NCI-H2081 (cell line): Measurements from ENCODE around the gene GJA3.
"Not testable (repeated sequence)": the region's sequence is repeated elsewhere in the genome, so short reads cannot be mapped to it uniquely, and the experiment has no call there.

Experiments used
- DNase-seq, 2 experiments: peaks; one replicate each; lab custom pipeline; 2025; lab: John Stamatoyannopoulos, UW

GJA3 gene

GRCh38 chr13:20182231-20182846, 21.5 kb upstream of the GJA3 start:
- DNase-seq: peak; percentile 50 to 61

- DNase-seq: peak in 1 of 2 experiments; percentile 67
These were observed 20.3 kb upstream of the GJA3 start for GRCh38 chr13:20181188-20181587.

- no peak for DNase-seq
These were observed 17.3 kb upstream of the GJA3 start for GRCh38 chr13:20178156-20178555.

GRCh38 chr13:20177049-20177831, 16.4 kb upstream of the GJA3 start:
- DNase-seq: no peak

- DNase-seq: no peak
These were observed 15.2 kb upstream of the GJA3 start for GRCh38 chr13:20175907-20176652.

GRCh38 chr13:20175406-20175794, 14.5 kb upstream of the GJA3 start:
- DNase-seq: no peak

- peak in 1 of 2 experiments; percentile 11 for DNase-seq
These were observed 14.0 kb upstream of the GJA3 start for GRCh38 chr13:20174656-20175405.

- no peak for DNase-seq
These were observed 12.4 kb upstream of the GJA3 start for GRCh38 chr13:20173116-20173746.

GRCh38 chr13:20171364-20171763, 10.5 kb upstream of the GJA3 start:
- no peak for DNase-seq

- DNase-seq: no peak
These were observed 10.1 kb upstream of the GJA3 start for GRCh38 chr13:20170921-20171320.

- no peak for DNase-seq
These were observed 7.5 kb upstream of the GJA3 start for GRCh38 chr13:20168396-20168795.

GRCh38 chr13:20165417-20166257, 4.8 kb upstream of the GJA3 start:
- no peak for DNase-seq

- DNase-seq: no peak
These were observed 1.1 kb upstream of the GJA3 start for GRCh38 chr13:20161951-20162300.

GRCh38 chr13:20161275-20161950, 561 bp upstream of the GJA3 start:
- DNase-seq: no peak

GRCh38 chr13:20159646-20160305, 1.1 kb downstream of the GJA3 start:
- DNase-seq: no peak

GRCh38 chr13:20157151-20157796, 3.6 kb downstream of the GJA3 start:
- no peak for DNase-seq

- no peak for DNase-seq
These were observed 4.2 kb downstream of the GJA3 start for GRCh38 chr13:20156702-20157101.

GRCh38 chr13:20153290-20153689, 7.6 kb downstream of the GJA3 start:
- not testable (repeated sequence) for DNase-seq

GRCh38 chr13:20151612-20152011, 9.2 kb downstream of the GJA3 start:
- no peak for DNase-seq
